Measurements from ENCODE around the gene RAB37. TPM values are rescaled to one million over a fixed set of nuclear protein-coding genes. Genes with fewer than 3 reads are reported as not detected.

RAB37 gene
- 0.32 TPM in 1 of 2 replicates, not detected in the other for polyA plus RNA-seq
- not detected in 2 replicates for polyA minus RNA-seq

GRCh38 chr17:74736513-74737298, at the start of gene RAB37:
Gene RAB37, plus strand, starts transcription at chr17:74737256. Its CDS starts 17 bp downstream, at chr17:74737273.
- H3K79me2 ChIP-seq (replicated peaks; ENCODE audit: insufficient read depth, low read length) = no peaks in the 10 kb centered on the region
- peak within 1 kb of the TSS; percentile 42 for H3K4me3 ChIP-seq (ENCODE audit: low read length)
- H3K27me3 ChIP-seq (ENCODE audit: insufficient read depth, low read depth, low read length) = peaks cover 64% of the 10 kb centered on the region
- no peaks in the 10 kb centered on the region for H4K20me1 ChIP-seq (ENCODE audit: insufficient read depth)
- peaks cover 5% of the 10 kb centered on the region for H3K9me3 ChIP-seq (ENCODE audit: low read length)
- no peak for TF ChIP-seq EZH2 (IDR thresholded peaks at IDR 0.05; ENCODE audit: borderline replicate concordance, insufficient read depth, low read length, poor library complexity, severe bottlenecking)
- TF ChIP-seq TAF1 (IDR thresholded peaks at IDR 0.05; ENCODE audit: low read depth) = no peak
- TF ChIP-seq CTCF (IDR thresholded peaks at IDR 0.05; ENCODE audit: poor library complexity, severe bottlenecking) = peak; percentile 41
- H3K36me3 ChIP-seq (ENCODE audit: insufficient read depth, low read length) = no peaks in the 10 kb centered on the region
- H3F3A ChIP-seq (ENCODE audit: insufficient read depth, low read length, poor library complexity, severe bottlenecking) = no peaks in the 10 kb centered on the region
- no peak within 1 kb of the TSS for H3K4me2 ChIP-seq (ENCODE audit: low read length)
- no peak within 1 kb of the TSS for H3K27ac ChIP-seq (ENCODE audit: low read length)
- H2AFZ ChIP-seq (ENCODE audit: low read depth, low read length) = no peak within 1 kb of the TSS
- no peaks in the 10 kb centered on the region for H3K9me2 ChIP-seq (ENCODE audit: insufficient read depth, low read length)
- no peak within 1 kb of the TSS for H3K9ac ChIP-seq (ENCODE audit: low read length)

- no peaks in the 10 kb centered on the region for H3K79me2 ChIP-seq (replicated peaks; ENCODE audit: insufficient read depth, low read length)
- H3K27ac ChIP-seq (ENCODE audit: low read length) = no peak overlapping the region
- no peak overlapping the region for H3K4me3 ChIP-seq (ENCODE audit: low read length)
- no peak overlapping the region for H3K4me2 ChIP-seq (ENCODE audit: low read length)
- H4K20me1 ChIP-seq (ENCODE audit: insufficient read depth) = no peaks in the 10 kb centered on the region
- no peaks in the 10 kb centered on the region for H3K36me3 ChIP-seq (ENCODE audit: insufficient read depth, low read length)
- H3K9ac ChIP-seq (ENCODE audit: low read length) = no peak overlapping the region
- no peaks in the 10 kb centered on the region for H3K9me3 ChIP-seq (ENCODE audit: low read length)
- H3K27me3 ChIP-seq (ENCODE audit: insufficient read depth, low read depth, low read length) = no peaks in the 10 kb centered on the region
- no peak for TF ChIP-seq RAD21 (conservative IDR thresholded peaks at IDR 0.05)
- no peak for TF ChIP-seq CTCF (IDR thresholded peaks at IDR 0.05; ENCODE audit: poor library complexity, severe bottlenecking)
- no peak for TF ChIP-seq POLR2AphosphoS5 (IDR thresholded peaks at IDR 0.05)
- TF ChIP-seq REST (IDR thresholded peaks at IDR 0.05; ENCODE audit: borderline replicate concordance) = no peak
- TF ChIP-seq MXI1 (conservative IDR thresholded peaks at IDR 0.05; ENCODE audit: poor library complexity, severe bottlenecking) = no peak
- TF ChIP-seq EZH2 (IDR thresholded peaks at IDR 0.05; ENCODE audit: borderline replicate concordance, insufficient read depth, low read length, poor library complexity, severe bottlenecking) = no peak
- no peak for TF ChIP-seq EP300 (conservative IDR thresholded peaks at IDR 0.05; ENCODE audit: poor library complexity, severe bottlenecking)
- no peak for TF ChIP-seq TAF1 (IDR thresholded peaks at IDR 0.05; ENCODE audit: low read depth)
- no peak for TF ChIP-seq SMC3 (conservative IDR thresholded peaks at IDR 0.05; ENCODE audit: poor library complexity)
- no peaks in the 10 kb centered on the region for H3F3A ChIP-seq (ENCODE audit: insufficient read depth, low read length, poor library complexity, severe bottlenecking)
- no peaks in the 10 kb centered on the region for H3K9me2 ChIP-seq (ENCODE audit: insufficient read depth, low read length)
- no peak overlapping the region for H2AFZ ChIP-seq (ENCODE audit: low read depth, low read length)
Measured at GRCh38 chr17:74687886-74688285, 49.2 kb upstream of the RAB37 start.
